Activated CD4-positive, alpha-beta T cell treated with anti-CD3 and anti-CD28 coated beads for 1 hour (primary cell): ENCODE results near the gene AGR2.

Source experiments
- DNase-seq: peaks from one replicate; pipeline ENCODE4 v3.0.0-alpha.2; 2020

AGR2 gene

DNA sequence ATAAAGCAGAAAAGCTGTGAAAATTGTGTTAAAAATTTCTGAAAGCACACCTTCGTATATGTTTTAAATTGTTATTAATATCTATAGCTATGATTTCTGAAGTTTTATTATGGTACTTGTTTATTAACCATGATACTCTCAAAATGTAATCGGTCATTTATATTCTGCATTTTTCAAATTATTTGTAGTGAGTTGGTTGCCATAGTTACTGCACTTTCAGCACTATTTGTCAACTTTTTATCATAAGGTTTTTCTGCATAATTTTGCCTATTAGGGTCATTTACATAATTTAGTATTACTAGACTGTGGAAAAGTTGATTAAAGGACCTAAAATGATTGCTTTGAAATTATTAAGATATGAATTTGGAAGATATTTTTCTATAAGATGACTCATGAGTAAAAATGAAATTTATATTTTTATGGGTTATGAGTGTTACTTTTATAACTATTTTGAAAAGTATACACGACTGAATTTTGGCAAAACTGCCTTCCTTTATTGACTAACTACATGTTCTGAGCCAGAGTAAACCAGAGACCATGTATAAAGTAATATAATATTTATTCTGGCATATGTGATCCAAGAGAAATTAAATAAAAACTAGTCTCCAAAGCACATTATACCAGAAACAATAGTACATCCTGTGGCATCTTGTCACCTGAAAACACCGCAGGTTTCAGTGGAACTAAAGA, 7.9 kb upstream of the AGR2 start:
- no peak for DNase-seq

DNA sequence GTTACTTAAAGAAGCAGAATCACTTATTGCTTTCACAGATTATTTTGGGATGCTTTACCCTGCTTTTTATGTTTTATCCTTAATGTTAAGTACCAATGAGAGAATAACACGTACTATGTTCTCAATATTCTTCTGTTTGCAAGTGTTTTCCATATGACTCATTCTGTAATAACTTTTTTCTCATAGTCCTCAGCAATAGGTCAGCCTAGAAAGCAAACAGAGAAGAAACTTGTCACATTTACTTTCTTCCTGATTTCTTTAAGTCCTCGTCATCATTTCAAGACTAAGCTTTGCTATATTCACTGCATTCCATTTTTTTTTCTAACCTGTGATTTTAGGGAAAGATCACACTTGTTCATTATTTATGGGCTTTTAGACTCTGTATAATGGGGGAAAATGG, 6.8 kb upstream of the AGR2 start:
- no peak for DNase-seq

DNA sequence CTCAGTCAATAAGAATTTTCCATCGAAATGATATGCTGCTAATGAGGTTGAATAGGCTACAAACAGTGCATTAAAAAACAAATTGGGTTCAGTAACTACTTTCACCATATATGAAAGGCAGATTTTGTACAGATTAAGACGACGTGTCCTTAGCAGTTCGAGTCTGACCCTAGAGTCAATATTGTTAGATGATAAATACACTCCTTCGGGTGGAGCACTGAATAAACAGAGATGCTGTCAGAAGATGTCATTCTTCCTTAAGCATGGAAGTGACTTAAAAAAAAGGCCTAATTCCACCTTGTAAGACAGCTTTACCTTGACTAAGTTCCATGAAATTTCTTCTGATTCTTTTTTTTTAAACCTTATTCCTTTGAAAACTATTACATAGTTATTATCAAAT, 5.8 kb upstream of the AGR2 start:
- no peak for DNase-seq

DNA sequence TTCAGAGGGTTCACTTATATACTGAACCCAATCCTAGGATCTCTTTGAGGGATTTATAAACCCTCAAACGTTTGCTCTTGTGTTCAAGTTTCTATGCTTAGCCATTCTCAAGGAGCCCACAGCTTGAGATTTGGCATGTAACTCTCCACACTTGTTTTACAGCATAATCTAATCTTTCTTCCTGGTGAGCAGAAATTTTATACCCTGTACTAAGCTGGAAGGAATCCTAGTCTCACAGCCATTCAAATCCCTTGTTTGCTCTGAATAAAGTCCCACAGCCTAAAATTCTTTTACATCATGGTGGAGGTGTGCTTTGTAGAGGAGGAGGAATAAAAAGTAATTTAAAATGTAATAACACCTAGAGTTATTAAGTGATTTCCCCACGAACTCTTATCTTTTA, 5.3 kb upstream of the AGR2 start:
- DNase-seq, result no peak

DNA sequence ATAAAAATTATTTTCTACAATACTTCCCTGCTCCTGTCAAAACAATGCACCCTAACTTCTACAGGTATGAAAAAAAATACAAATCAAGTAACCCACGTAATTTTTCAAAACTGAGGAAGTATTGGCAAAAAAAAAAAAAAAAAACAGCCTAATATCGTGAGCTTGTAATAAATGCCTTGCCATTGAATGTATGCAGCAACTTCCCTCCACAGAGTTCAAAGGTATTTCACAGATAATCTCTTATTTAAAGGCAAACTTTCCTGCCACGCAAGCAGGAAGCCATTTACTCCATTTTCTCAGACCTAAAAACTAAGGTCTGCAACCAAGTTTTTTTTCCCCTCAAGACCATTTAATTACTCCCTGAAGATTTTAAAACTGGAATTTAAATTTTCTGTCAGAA, 642 bp upstream of the AGR2 start:
- DNase-seq, result no peak

DNA sequence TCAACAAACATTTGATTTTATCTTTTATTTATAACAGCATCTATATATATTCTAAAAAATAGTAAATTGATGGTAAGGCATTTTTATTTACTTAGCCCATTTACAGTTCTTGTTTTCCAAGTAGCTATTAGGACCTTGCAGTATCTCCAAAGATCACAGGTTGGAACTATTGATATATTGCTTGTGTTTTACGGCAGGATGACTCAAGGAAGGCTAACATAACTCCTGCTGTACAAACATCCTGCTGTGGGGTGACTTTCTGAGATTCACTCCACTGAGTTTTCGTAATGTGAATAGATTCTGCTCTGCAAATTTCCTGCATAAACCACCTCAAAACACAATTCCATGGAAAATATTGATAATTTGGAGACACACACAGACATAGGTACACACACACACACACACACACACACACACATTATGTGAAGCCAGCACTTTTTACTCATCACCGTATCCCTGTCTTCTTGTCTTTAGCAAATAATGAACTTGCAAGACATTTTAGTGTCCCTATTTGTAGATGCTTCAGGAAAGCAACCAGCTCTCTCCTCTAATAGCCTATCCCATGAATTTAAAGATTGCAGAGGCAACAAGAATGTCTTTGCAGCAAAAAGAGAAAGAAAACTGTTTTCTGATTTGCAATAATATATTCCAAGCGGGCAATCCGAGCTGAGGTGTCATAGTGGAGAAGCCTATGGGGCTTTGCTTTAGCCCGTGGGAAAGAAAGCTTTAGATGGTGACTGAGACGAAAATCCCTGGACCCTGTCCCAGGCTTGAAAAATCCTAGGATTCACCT, 722 bp downstream of the AGR2 start:
- no peak for DNase-seq

DNA sequence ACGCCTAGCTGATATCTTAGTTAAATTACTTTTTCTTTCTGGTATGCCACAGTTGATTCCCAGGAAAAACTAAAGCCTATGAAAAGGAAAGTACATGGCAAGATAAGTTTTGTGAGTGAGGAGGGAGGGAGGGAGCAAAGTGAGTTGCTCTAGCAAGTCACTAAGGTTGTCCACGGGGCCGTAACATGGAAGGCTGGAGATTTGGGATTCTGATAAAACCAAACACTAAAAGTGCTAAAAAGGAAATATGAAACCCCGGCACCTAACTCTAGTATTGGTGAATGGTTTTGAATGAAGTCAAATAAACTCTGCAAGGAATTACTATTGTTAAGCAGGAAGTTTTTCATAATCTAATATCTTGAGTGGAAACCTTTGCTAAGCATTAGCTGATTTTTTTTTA, 1.7 kb downstream of the AGR2 start:
- DNase-seq, result no peak

DNA sequence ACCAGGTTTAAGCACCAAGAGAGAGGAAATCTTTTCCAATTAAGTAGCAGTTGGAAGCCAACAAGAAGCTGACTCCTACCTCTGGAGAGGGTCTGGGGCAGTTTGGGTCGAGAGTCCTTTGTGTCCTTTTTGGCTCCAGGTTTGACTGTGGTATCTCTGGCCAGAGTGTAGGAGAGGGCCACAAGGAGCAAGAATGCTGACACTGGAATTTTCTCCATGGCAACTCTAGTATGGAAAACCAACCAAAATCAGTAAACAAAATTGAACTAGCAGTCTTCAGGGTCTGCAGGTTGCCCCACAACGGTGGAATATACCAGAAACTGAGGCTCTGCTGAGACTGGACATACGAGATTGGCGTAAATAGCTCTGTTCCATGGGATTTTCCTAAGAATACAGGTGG, 3.2 kb downstream of the AGR2 start:
- no peak for DNase-seq

DNA sequence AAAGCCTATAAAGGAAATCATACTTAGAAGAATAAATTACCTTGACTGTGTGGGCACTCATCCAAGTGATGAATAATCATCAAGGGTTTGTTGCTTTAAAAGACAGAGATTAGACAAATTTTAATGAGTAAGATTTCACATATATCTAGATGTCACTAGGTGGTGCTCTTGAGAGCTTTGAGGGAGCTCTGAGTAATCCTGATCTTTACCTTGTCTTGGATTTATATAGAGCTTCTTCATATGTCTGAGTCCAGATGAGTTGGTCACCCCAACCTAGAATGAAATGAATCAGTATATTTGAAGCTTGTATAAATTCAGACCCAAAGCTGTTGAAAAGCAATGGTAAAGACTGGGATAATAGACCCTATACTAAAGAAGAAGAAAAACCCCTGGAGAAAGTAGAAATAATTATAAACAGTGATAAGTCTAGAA, 3.7 kb downstream of the AGR2 start:
- no peak for DNase-seq

DNA sequence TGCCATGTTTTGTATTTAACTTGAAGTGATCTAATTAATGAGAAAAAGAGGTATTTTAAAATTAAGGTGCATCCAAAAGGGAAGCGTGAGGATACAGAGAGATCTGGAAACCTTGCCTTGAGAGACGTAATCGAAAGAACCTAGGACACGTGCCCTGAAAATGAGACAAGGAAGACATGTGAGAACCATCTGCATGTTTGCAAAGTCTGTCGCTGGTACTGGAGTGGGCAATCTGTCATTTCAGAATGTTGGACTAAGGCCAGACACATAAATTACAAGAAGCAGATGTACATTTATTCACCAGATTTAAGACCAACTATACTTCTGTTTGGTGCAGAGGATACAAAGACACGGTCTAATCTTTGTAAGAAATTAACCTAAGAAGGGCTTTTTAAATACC, 9.2 kb downstream of the AGR2 start:
- no peak for DNase-seq

DNA sequence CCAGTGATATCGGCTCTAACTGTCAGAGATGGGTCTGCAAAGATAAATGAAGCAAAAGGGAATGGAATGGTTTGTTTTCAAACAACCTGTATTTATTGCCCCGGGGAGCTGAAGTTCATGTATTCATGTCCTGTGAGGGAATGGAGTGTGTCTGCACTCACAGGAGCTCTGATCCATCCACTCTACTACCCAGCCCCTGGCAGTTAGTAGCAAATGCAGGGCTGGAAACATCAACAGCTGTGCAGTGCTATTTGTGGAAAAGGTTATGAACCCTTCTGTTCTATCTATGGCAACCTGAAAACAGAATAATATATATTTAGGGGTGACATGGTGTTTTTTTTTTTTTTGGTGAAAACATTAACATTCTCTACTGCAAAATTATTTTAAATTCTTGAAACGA, 9.8 kb downstream of the AGR2 start:
- no peak for DNase-seq

DNA sequence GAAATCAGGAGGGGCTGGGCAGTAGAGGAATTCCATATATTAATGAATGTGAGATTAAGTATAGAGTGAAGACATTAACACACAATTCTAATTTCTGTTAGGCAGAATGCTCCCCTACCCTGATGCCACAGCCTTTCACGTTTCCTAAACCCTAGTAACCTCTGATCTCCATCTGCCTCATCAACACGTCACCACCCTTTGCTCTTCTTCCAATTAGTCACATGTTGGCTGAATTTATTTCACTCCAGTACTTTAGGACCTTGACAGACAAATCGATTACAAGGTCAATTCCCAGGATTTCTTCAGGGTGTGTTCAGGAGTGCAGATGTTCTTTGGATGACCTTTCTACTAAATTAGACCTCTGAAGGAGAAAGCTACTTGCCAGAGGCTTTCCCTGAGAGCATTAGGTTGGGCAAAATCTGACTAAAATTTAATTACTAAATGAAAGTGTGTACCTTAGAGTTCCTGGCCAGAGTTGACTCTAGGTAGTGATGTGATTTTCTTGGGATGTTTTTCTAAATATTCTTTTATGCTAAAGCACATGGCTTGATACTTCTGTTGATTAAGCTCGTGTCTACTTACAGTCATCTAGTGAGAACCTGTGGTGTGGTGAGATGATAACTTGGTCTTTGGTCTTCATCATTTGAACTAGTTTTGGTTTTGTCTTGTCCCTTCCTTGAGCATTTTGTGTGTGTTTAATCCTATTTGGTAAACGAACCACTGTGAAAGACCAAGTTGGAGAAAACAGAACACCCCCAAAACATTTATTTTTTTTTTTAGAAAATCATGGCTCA, 12.7 kb downstream of the AGR2 start:
- DNase-seq, result no peak

DNA sequence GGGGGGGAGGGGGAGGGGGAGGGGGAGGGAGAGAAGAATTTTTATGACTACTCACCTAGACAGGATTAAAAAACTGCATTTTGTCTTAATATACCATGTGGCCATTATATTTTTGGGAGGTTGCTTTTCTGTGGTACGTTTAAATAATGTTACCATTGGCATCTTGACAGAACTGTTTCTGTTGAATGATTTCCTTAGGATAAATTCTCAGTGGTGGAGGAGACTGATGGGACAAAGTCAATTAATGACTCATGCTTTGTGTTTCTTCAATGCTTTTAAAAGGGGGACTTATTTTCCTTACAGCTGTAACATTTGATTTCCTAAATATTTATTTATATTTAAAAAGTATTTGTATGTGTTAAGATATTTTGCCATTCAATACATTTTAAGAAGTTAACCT, 13.7 kb downstream of the AGR2 start:
- DNase-seq, result no peak

DNA sequence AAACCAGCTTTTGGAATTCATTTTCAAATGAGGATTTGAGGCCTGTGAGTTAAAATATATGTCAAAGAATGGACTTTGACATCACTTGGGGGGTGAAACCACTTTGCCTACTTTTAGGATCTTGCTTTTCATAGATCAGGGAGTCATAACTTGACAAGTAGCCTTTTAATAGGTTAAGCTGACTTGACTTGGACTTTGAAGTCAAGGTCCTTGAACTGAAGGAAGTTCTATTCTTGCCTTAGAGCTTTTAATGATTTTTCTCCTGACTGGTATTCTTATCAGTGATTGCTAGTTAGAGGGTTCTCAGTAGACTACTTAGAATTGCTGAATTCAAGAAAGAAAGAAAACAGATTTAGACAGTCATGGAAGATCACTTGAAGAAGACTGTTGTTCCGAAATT, 17.7 kb downstream of the AGR2 start:
- DNase-seq, result no peak

DNA sequence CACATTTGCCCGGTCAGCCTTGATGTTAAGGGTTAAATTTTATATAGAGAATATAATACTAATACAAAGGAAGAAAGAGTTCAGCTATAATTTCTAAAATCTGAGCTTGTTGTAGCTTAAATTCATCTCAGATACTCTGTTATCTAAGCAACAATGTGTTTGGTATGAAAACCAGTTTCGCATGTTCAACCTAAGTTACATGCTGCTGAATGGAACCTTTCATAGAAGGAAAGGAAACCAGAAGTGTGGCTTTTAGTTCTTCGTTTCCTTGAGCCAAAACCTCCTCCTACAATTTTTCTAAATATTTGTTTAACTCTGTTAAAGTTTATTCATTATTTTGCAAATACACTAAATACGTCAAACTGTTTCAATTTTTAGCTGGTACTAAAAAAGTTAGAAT, 18.5 kb downstream of the AGR2 start:
- no peak for DNase-seq

DNA sequence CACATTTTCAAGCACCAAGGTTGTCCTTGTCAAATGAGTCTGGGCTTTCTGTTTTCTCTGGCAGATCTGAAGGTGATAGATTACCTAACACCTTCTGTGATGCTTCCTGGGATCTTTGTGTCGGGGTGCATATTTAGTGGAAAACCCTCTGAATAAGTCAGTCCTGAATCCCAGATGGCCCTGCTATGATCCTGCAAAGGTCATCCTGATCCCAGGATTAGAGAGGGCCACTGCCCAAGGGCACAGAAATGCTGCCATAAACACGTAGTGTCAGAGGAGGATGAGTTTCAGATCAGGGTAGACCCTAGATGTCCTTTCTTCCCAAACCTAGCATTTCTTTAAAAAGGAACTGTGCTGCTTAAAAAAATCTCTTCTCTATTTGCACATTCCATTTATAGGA, 19.0 kb downstream of the AGR2 start:
- DNase-seq, result no peak

DNA sequence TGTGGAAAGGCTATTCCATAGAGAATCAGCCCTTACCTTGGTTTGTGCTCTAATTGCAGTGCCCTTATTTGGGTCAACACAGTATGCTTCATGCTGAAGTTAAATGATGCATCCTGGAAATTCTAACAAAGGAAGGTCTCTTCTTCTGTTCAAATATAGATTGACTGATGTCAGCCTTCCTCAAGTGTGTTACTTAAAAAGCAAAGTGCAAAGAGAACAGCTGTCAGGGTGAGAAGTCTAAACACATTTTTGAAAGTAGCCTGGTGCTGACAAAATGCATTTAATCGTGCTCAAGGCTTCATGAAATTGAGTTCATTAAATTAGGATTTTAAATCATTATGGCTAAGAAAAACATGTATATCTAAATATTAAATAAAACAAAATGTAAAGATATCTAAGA, 19.5 kb downstream of the AGR2 start:
- no peak for DNase-seq

DNA sequence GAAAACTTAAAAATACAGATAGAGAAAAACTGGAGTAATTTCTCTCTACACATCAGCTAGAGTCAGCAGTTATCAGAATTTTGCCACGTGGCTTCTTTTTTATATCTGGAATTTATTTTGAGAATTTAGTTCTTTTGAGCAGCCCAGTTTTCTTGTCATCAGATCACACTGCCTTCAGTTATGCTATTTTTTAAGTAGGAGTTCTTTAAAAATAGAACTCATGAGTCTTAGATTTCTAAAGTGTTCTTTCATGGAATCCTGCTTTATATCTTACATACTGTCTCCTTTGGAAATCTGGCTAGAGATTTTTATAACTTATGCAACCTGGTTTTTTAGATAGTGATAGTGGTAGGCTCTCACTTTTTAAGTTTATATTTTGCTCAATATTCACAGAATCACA, 24.2 kb downstream of the AGR2 start:
- no peak for DNase-seq

DNA sequence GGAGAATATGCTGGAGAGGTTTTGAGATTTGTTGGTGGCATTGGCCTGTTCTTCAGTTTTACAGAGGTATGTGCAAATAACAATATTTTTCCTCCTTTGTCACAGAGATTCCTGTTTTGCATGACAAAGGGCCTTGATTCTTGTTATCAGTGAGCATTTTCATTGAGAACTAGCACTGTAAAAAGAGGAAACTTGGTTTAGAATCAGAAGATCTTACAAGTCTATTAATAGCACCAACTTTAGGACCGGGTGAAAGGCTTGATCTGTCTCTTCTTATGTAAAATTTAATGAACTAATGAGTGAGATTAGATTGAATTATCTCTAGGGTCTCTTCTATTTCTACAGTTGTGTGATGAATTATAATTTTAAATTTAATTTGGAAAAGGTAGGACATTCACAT, 25.7 kb downstream of the AGR2 start:
- DNase-seq, result no peak

DNA sequence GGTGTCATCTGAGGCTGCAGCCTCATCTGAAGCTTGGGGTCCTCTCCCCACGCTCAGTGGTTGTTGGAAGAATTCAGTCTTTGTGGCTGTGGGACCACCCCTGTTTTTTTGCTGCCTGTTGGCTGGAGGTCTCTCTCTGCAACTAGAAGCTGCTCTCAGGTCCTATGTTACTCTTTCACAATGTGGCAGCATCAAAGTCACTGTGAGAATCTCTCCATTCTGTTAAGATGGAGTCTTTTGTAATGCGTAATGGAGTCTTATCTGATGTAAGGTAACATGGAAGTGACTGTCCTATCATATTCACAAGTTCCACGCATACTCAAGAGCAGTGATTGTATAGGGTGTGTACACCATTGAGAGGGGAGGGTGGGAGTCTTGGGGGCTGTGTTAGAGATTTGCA, 26.3 kb downstream of the AGR2 start:
- DNase-seq, result no peak

DNA sequence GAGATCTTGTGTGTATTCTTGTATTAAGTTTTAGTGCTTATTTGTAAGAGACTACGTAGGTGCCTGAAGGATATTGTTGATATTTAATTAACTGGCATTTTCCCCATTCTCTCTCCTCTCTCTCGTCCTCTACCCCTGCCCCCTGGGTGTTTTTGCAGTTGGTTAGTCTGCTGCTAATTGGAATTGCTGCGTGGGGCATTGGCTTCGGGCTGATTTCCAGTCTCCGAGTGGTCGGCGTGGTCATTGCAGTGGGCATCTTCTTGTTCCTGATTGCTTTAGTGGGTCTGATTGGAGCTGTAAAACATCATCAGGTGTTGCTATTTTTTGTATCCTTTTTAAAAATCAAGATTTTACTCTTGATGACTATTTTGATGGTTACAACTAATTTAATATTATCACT, 28.7 kb downstream of the AGR2 start:
- no peak for DNase-seq

DNA sequence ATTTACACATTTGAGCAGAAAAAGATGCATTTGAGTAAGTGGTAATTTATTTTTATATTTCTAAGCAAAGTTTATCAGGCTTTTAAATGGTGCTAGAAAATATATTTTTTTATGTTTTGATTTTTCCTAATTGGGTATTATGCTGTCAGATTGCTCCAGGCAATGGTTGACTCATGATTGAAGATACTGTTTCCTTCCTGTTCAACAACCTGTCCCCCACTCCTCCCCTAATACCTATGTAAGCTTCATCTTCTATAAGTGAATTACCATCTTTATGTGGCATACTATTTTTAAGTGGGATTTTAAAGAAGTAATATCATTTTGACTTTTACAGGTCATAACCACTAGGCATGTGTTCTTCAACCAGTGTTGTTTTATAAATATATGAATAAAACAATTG, 29.8 kb downstream of the AGR2 start:
- no peak for DNase-seq

DNA sequence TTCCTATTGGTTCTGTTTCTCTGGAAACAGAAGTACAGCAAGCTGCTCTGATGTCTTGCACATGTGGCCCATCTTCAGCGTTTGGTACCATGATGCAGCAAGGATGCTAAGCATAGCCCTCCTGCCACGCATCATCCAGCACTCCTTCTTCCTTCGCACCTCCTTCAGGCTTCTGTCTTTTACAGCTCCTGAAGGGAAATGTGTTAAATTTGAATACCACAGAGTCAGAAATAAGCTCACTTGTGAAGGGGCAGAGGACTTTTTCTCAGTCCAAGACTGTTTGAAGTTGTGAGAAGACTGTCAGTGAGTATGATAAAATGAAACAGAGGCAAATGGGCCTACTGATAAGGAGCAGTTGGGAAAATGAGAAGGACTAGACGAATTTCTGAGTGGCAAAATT, 30.5 kb downstream of the AGR2 start:
- DNase-seq, result no peak

DNA sequence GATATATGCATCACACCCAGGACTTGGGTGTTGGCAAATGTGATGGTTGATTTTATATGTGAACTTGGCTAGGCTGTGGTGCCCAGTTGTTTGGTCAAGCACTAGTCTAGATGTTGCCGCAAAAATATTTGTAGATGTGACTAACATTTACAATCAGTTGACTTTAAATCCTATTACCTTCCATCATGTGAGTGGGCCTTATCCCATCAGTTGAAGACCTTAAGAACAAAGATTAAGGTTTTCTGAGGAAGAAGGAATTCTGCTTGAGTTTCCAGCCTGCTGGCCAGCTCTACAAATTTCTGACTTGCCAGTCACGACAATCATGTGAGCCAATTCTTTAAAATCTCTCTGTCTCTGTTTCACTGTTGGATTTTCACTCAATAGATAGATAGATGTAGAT, 30.9 kb downstream of the AGR2 start:
- no peak for DNase-seq
